Fibroblast of lung (primary cell): Measurements from ENCODE around the gene OR1L6. TPM values are rescaled to one million over a fixed set of nuclear protein-coding genes. Genes with fewer than 3 reads are reported as not detected.

Experiments used
- DNase-seq, 2 donors: peaks; one replicate each; pipeline versions ENCODE4 v3.0.0 to v3.0.0-alpha.2; 2010; ENCODE audit warnings: low read depth in 2 of 2
- H2AFZ ChIP-seq: 2 replicates; pipeline ENCODE4 v1.5.1; 2012; ENCODE audit warnings: low read length, control low read depth, inconsistent platforms
- H3K27ac ChIP-seq: 2 replicates; pipeline ENCODE4 v1.5.1; 2011; ENCODE audit warnings: low read length, control low read depth; ENCODE audit not compliant: insufficient read depth
- H3K27me3 ChIP-seq: 2 replicates; pipeline ENCODE4 v1.5.1; 2011; ENCODE audit warnings: mild to moderate bottlenecking, low read length; ENCODE audit not compliant: control insufficient read depth, insufficient read depth
- H3K36me3 ChIP-seq: 2 replicates; pipeline ENCODE4 v1.5.1; 2011; ENCODE audit warnings: low read length; ENCODE audit not compliant: control insufficient read depth, insufficient read depth
- H3K4me1 ChIP-seq: 2 replicates; pipeline ENCODE4 v1.5.1; 2011; ENCODE audit warnings: low read length; ENCODE audit not compliant: control insufficient read depth, insufficient read depth; ENCODE audit errors: extremely low read depth
- H3K4me2 ChIP-seq: 2 replicates; pipeline ENCODE4 v1.5.1; 2011; ENCODE audit warnings: low read length, control low read depth; ENCODE audit not compliant: insufficient read depth; ENCODE audit errors: extremely low read depth
- H3K4me3 ChIP-seq, 4 experiments: fragments of 200-600 bp in 1 of 4; sonication (generic) in 1 of 4; replicated peaks in 1 of 4; 2 replicates each; pipeline ENCODE4 v1.5.1; 2011 to 2016; ENCODE audit warnings: low read length in 4 of 4, low read depth in 3 of 4, mild to moderate bottlenecking in 3 of 4, control low read depth in 2 of 4, inconsistent platforms in 1 of 4, mixed read lengths in 1 of 4; ENCODE audit not compliant: insufficient read depth in 1 of 4; ENCODE audit errors: control extremely low read depth in 1 of 4
- H3K79me2 ChIP-seq: 2 replicates; pipeline ENCODE4 v1.5.1; 2012; ENCODE audit warnings: mild to moderate bottlenecking, low read length, inconsistent platforms; ENCODE audit not compliant: control insufficient read depth, insufficient read depth
- H3K9ac ChIP-seq: 2 replicates; pipeline ENCODE4 v1.5.1; 2011; ENCODE audit warnings: mild to moderate bottlenecking, low read length, control low read depth; ENCODE audit not compliant: insufficient read depth
- H3K9me3 ChIP-seq: 2 replicates; pipeline ENCODE4 v1.5.1; 2012; ENCODE audit warnings: low read depth, low read length; ENCODE audit not compliant: control insufficient read depth, insufficient read depth
- H4K20me1 ChIP-seq: 2 replicates; pipeline ENCODE4 v1.5.1; 2011; ENCODE audit warnings: low read length; ENCODE audit not compliant: control insufficient read depth, insufficient read depth; ENCODE audit errors: extremely low read depth
- EZH2 ChIP-seq: IDR thresholded peaks from 2 replicates; pipeline ENCODE4 v1.5.1; 2012; ENCODE audit warnings: low read length, control low read depth, mild to moderate bottlenecking; ENCODE audit errors: missing control alignments
- polyA plus RNA-seq, 2 donors: library from polyadenylated mRNA; depleted of rRNA in 1 of 2; stranded (reverse) in 1 of 2; unstranded in 1 of 2; fragments of >200 nt; gene quantifications; 2 replicates each; pipeline ENCODE4 v1.2.1, GENCODE V29; 2011 to 2012; ENCODE audit warnings: missing spikeins in 1 of 2
- total RNA-seq: library from RNA; depleted of rRNA; stranded (reverse); fragments of >200 nt; gene quantifications from 2 replicates; pipeline ENCODE4 v1.2.1, GENCODE V29; 2014
- TF ChIP-seq, protein P1 (sequence below), 2 donors: IDR thresholded peaks in 1 of 2; conservative IDR thresholded peaks in 1 of 2; 1 replicate in 1 of 2; 2 replicates in 1 of 2; pipeline ENCODE4 v1.5.1; 2011 to 2012; ENCODE audit warnings: low read length in 2 of 2, control low read depth in 1 of 2, inconsistent platforms in 1 of 2, low read depth in 1 of 2, mild to moderate bottlenecking in 1 of 2

OR1L6 gene
- total and polyA plus RNA-seq, 2 donors (not counting 1 experiment from before 2014, with no cell fraction given): not detected

DNA sequence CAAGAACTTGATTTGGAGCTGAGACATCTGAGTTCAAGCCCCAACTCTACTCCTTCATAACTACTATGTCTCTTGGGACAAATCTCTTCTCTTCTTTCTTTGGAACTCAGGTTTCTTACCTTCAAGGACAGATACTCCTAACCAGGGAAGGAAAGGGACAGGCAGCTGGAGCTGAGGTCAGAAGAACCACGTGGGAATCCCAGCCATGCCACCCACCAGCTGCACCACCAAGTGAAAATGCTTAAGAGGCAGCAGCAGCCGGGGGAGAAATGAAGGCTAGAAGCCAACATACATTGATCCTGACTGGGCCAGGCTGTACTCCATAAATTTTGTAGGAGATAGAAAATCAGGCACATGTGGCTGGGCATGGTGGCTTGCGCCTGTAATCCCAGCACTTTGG is 37.1 kb downstream of the OR1L6 start:
- Histone ChIP-seq H3K27ac (no peak overlapping the region), H3K4me1 (no peaks in the 10 kb centered on the region), H3K4me2 (no peak overlapping the region), H3K9ac (no peak overlapping the region), H3K36me3 (no peaks in the 10 kb centered on the region), H3K9me3 (no peaks in the 10 kb centered on the region), H3K4me3 (no peak overlapping the region), H3K27me3 (no peaks in the 10 kb centered on the region), H4K20me1 (no peaks in the 10 kb centered on the region), H2AFZ (no peak overlapping the region), H3K79me2 (no peaks in the 10 kb centered on the region)
- no peak for DNase-seq
- no peak for TF ChIP-seq EZH2
- TF ChIP-seq, protein P1, sequence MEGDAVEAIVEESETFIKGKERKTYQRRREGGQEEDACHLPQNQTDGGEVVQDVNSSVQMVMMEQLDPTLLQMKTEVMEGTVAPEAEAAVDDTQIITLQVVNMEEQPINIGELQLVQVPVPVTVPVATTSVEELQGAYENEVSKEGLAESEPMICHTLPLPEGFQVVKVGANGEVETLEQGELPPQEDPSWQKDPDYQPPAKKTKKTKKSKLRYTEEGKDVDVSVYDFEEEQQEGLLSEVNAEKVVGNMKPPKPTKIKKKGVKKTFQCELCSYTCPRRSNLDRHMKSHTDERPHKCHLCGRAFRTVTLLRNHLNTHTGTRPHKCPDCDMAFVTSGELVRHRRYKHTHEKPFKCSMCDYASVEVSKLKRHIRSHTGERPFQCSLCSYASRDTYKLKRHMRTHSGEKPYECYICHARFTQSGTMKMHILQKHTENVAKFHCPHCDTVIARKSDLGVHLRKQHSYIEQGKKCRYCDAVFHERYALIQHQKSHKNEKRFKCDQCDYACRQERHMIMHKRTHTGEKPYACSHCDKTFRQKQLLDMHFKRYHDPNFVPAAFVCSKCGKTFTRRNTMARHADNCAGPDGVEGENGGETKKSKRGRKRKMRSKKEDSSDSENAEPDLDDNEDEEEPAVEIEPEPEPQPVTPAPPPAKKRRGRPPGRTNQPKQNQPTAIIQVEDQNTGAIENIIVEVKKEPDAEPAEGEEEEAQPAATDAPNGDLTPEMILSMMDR (conservative IDR thresholded peaks at IDR 0.05 in 1 of 2, IDR thresholded peaks at IDR 0.05 in 1 of 2; ENCODE audit: low read depth in 1 of 2, low read length in 2 of 2): no peak

DNA sequence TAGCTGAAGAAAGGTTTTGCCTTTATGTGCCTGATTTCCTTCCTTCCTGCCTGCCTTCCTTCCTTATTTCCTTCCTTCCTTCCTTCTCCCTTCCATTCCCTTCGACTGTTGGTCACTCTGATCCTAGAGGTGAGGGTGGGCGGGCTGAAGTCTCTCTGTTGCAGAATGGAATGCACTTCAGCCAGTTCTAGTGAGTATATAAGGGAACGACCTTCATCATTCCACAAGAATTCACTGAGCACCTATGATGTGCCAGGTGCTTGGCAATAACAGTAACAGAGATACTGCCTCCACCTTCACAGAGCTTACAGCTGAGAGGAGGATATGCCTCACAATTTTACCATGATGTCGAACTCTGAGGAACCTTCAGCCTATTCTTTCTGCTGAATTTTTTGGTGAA is 37.9 kb downstream of the OR1L6 start:
- H3K27me3 ChIP-seq: no peaks in the 10 kb centered on the region
- no peaks in the 10 kb centered on the region for H3K79me2 ChIP-seq
- no peaks in the 10 kb centered on the region for H3K9me3 ChIP-seq
- no peaks in the 10 kb centered on the region for H4K20me1 ChIP-seq
- H3K9ac ChIP-seq: no peak overlapping the region
- H3K4me3 ChIP-seq: no peak overlapping the region
- DNase-seq: no peak
- no peak overlapping the region for H2AFZ ChIP-seq
- H3K36me3 ChIP-seq: no peaks in the 10 kb centered on the region
- no peak for TF ChIP-seq EZH2
- TF ChIP-seq, protein P1 (conservative IDR thresholded peaks at IDR 0.05 in 1 of 2, IDR thresholded peaks at IDR 0.05 in 1 of 2; ENCODE audit: low read depth in 1 of 2, low read length in 2 of 2): no peak
- no peak overlapping the region for H3K4me2 ChIP-seq
- H3K4me1 ChIP-seq: no peaks in the 10 kb centered on the region
- no peak overlapping the region for H3K27ac ChIP-seq

DNA sequence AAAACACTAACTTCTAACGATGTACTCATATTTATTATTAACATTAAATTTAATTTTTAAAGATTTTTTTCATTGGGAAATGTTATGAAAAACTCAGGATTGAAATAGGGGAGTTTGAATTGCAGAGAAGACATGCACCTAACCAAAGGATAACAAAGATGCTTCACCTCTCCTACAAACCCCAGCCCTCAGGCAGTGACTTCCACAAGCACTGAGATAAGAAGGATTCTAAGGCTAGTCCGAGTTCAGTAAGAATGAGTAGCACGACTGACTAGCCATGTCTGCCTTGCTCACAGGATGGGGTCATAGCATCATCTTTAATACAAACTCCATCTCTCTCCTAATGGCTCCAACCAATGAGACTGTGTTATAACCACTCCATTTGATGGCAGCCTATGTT is 39.6 kb downstream of the OR1L6 start:
- Histone ChIP-seq H3K36me3 (no peaks in the 10 kb centered on the region), H3K9me3 (no peaks in the 10 kb centered on the region), H2AFZ (no peak overlapping the region), H3K27me3 (no peaks in the 10 kb centered on the region), H3K27ac (no peak overlapping the region), H3K4me1 (no peaks in the 10 kb centered on the region), H3K79me2 (no peaks in the 10 kb centered on the region), H3K4me2 (no peak overlapping the region), H3K9ac (no peak overlapping the region), H4K20me1 (no peaks in the 10 kb centered on the region), H3K4me3 (no peak overlapping the region)
- no peak for DNase-seq
- TF ChIP-seq, protein P1 (conservative IDR thresholded peaks at IDR 0.05 in 1 of 2, IDR thresholded peaks at IDR 0.05 in 1 of 2; ENCODE audit: low read depth in 1 of 2, low read length in 2 of 2): no peak
- TF ChIP-seq EZH2: no peak
